Gastroesophageal sphincter (tissue), 3 donors: ENCODE measurements around the gene COL11A1.

Source experiments
- CTCF ChIP-seq, 4 experiments: fragments of 200-600 bp in 2 of 4; fragments of 450-650 bp in 2 of 4; sonication (generic) in 1 of 4; IDR thresholded peaks; one replicate each; pipeline ENCODE4 v1.5.1; 2017 to 2019; ENCODE audit warnings: antibody characterized with exemption in 4 of 4, mild to moderate bottlenecking in 2 of 4, moderate library complexity in 2 of 4
- EP300 ChIP-seq: sonication (generic); formaldehyde crosslinking; IDR thresholded peaks from one replicate; pipeline ENCODE4 v1.6.1; 2017; ENCODE audit warnings: antibody characterized with exemption, mild to moderate bottlenecking
- POLR2A ChIP-seq, 2 donors: fragments of 450-650 bp; IDR thresholded peaks; one replicate each; pipeline ENCODE4 v1.6.1; 2017; ENCODE audit warnings: antibody characterized with exemption in 2 of 2, mild to moderate bottlenecking in 2 of 2, moderate library complexity in 1 of 2
- POLR2AphosphoS5 ChIP-seq: sonication (generic); formaldehyde crosslinking; IDR thresholded peaks from one replicate; pipeline ENCODE4 v1.6.1; 2017; ENCODE audit warnings: antibody characterized with exemption

- TF ChIP-seq CTCF (IDR thresholded peaks at IDR 0.05) = no peak
- no peak for TF ChIP-seq POLR2AphosphoS5
- no peak for TF ChIP-seq EP300
- TF ChIP-seq POLR2A (IDR thresholded peaks at IDR 0.05) = no peak
Measured at GRCh38 chr1:103125219-103125618, 16.9 kb upstream of the COL11A1 start.
